Colonic mucosa (tissue), 4 donors: ENCODE measurements around the gene NOX1. TPM values are rescaled to one million over a fixed set of nuclear protein-coding genes. Genes with fewer than 3 reads are reported as not detected.
A peak's percentile ranks its signal among the peaks of the same experiment; 100 is the strongest.

Experiments
- DNase-seq: peaks from one replicate; pipeline ENCODE4 v3.0.0-alpha.2; 2020
- H3K27ac ChIP-seq: fragments of 200-600 bp; one replicate; pipeline ENCODE4 v1.8.0; 2021
- H3K27me3 ChIP-seq: fragments of 200-600 bp; one replicate; pipeline ENCODE4 v1.8.0; 2021
- H3K36me3 ChIP-seq: fragments of 200-600 bp; one replicate; pipeline ENCODE4 v1.8.0; 2021
- H3K4me1 ChIP-seq: fragments of 200-600 bp; one replicate; pipeline ENCODE4 v1.8.0; 2021; ENCODE audit warnings: mild to moderate bottlenecking
- H3K4me3 ChIP-seq: fragments of 200-600 bp; one replicate; pipeline ENCODE4 v1.8.0; 2021
- H3K9ac ChIP-seq, 2 donors: one replicate each; pipeline ENCODE4 v1.7.0; 2013; ENCODE audit warnings: control low read depth in 2 of 2, low read depth in 2 of 2, low read length in 2 of 2
- H3K9me3 ChIP-seq: fragments of 200-600 bp; one replicate; pipeline ENCODE4 v1.8.0; 2021
- intact Hi-C: fragments of 100-400 bp; cut with DNase I; formaldehyde crosslinking; loops from one replicate; pipeline ENCODE4 v1.14.1; 2022
- total RNA-seq, 2 donors: library from RNA; stranded (reverse); fragmentation: NEBNext Ultra II Directional in 1 of 2; extraction: Animal tissue kit (Norgen Biotek cat#: 25700) in 1 of 2; gene quantifications; one replicate each; pipeline ENCODE4 v1.2.1, GENCODE V29; 2021
- TF ChIP-seq, protein P1 (sequence below): fragments of 200-600 bp; IDR thresholded peaks from one replicate; pipeline ENCODE4 v1.8.0; 2022; ENCODE audit warnings: antibody characterized with exemption, mild to moderate bottlenecking
- donor health status: healthy.
- donor health status: DM: no; HTN: no; CAD: no.
- donor health status: DM: no; HTN: no; CAD: no.

The NOX1 gene
- total RNA-seq, 2 donors from 2014 or later = 84.6 to 128 TPM

DNA sequence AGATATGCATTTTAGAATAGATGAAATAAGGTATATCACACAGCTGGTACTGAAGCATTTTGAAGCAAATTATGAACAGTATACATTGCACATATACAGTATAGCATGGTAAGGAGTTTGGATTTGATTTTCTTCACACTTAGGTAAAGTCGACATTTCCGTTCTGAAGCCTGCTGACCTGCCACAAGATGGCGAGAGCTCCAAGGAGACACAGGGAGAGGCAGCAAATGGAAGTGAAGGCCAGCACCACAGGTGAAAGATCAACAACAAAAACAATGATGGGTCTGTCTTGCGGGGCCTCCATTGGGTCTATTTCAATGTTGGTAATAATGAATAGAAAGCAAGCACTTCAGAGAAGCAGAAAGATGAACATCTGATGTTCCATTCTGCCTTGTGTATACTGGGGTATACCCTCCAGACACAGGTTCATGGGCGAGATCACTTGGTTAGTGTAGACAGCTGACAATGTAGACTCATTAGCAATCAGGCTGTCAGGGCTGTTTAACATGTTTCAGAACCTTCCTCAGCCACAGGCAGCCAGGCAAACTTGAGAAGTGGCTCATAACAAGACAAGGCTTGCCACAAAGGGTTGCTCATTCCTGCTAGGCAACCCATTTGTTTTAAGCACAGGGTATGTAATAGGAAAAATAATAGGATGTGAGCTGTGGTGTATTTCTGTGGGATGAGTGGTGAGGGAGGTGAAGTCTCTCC, 21.4 kb upstream of the NOX1 start:
- TF ChIP-seq, protein P1, sequence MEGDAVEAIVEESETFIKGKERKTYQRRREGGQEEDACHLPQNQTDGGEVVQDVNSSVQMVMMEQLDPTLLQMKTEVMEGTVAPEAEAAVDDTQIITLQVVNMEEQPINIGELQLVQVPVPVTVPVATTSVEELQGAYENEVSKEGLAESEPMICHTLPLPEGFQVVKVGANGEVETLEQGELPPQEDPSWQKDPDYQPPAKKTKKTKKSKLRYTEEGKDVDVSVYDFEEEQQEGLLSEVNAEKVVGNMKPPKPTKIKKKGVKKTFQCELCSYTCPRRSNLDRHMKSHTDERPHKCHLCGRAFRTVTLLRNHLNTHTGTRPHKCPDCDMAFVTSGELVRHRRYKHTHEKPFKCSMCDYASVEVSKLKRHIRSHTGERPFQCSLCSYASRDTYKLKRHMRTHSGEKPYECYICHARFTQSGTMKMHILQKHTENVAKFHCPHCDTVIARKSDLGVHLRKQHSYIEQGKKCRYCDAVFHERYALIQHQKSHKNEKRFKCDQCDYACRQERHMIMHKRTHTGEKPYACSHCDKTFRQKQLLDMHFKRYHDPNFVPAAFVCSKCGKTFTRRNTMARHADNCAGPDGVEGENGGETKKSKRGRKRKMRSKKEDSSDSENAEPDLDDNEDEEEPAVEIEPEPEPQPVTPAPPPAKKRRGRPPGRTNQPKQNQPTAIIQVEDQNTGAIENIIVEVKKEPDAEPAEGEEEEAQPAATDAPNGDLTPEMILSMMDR = peak; percentile 16
- Histone ChIP-seq H3K4me3 (no peak overlapping the region), H3K27me3 (no peaks in the 10 kb centered on the region), H3K27ac (no peak overlapping the region), H3K36me3 (no peaks in the 10 kb centered on the region), H3K9ac (no peak overlapping the region), H3K4me1 (no peaks in the 10 kb centered on the region), H3K9me3 (no peaks in the 10 kb centered on the region)
- no peak for DNase-seq
- intact Hi-C loops = loop anchor here (10.0 kb wide), 1 partner anchor 309 kb away; no protein-coding TSS in a partner anchor

GRCh38 chrX:100883654-100884053, 9.5 kb upstream of the NOX1 start:
- TF ChIP-seq, protein P1 = no peak
- no peaks in the 10 kb centered on the region for H3K36me3 ChIP-seq
- no peaks in the 10 kb centered on the region for H3K9me3 ChIP-seq
- no peaks in the 10 kb centered on the region for H3K27me3 ChIP-seq
- intact Hi-C loops = no loop called here
- peak overlapping the region; percentile 49 for H3K27ac ChIP-seq
- H3K4me1 ChIP-seq = peaks cover 4% of the 10 kb centered on the region
- no peak overlapping the region for H3K9ac ChIP-seq
- no peak for DNase-seq
- no peak overlapping the region for H3K4me3 ChIP-seq

DNA sequence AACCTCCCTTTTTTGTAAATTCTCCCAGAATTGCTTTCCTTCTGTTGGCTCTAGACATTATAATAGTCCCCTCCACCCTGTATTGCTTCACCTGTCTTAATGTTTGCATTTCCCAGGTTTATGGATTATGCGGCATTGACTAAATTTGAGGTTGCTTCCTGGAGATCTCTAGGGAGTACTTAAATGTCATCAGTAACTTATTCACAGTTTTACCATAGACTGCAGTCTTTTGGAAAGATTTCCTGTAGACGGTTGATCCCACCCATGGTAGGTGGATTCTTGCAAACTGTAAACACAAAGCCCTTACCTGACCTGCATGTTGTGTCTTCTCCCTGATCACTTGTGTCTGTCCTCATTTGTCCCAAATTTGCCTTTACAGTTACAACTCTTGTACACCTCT, 6.2 kb upstream of the NOX1 start:
- Histone ChIP-seq H3K9ac (no peak overlapping the region), H3K4me1 (peaks cover 4% of the 10 kb centered on the region), H3K27me3 (no peaks in the 10 kb centered on the region), H3K9me3 (no peaks in the 10 kb centered on the region), H3K27ac (peak overlapping the region; percentile 52), H3K36me3 (no peaks in the 10 kb centered on the region), H3K4me3 (no peak overlapping the region)
- intact Hi-C loops = no loop called here
- peak; percentile 71 for DNase-seq
- TF ChIP-seq, protein P1 = no peak

- DNase-seq = no peak
- no peaks in the 10 kb centered on the region for H3K27me3 ChIP-seq
- no peak overlapping the region for H3K27ac ChIP-seq
- H3K9me3 ChIP-seq = no peaks in the 10 kb centered on the region
- intact Hi-C loops = no loop called here
- H3K9ac ChIP-seq = peak overlapping the region in 1 of 2 donors; percentile 68
- peaks cover 6% of the 10 kb centered on the region for H3K4me1 ChIP-seq
- peak overlapping the region; percentile 39 for H3K4me3 ChIP-seq
- no peaks in the 10 kb centered on the region for H3K36me3 ChIP-seq
- TF ChIP-seq, protein P1 = no peak
Observed at GRCh38 chrX:100871594-100872560, 2.3 kb downstream of the NOX1 start.

DNA sequence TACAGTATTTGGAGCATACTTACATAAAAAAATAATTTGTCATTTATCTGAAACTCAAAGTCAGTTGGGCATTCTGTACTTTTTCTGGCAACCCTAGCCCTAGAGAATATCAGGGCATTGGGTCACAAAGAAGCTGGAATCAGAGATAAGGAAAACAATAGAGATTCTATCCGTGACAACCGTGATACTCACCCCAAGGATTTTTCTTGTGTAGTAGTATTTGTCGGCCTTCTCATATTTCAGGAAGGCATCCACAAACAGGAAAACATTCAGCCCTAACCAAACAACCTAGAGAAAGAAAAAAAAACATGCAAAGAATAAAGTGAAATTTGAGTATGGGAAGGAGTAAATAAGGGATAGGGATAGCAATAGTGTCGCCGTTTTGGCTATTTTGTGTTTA, 3.6 kb downstream of the NOX1 start:
- no peak for DNase-seq
- H3K9ac ChIP-seq = no peak overlapping the region
- H3K36me3 ChIP-seq = no peaks in the 10 kb centered on the region
- no peaks in the 10 kb centered on the region for H3K27me3 ChIP-seq
- no peaks in the 10 kb centered on the region for H3K9me3 ChIP-seq
- TF ChIP-seq, protein P1 = no peak
- no peak overlapping the region for H3K4me3 ChIP-seq
- H3K4me1 ChIP-seq = peaks cover 6% of the 10 kb centered on the region
- intact Hi-C loops = no loop called here
- no peak overlapping the region for H3K27ac ChIP-seq
